ENCODE results near the gene ZWILCH. TPM values are rescaled to one million over a fixed set of nuclear protein-coding genes. Genes with fewer than 3 reads are reported as not detected.

The ZWILCH gene
- total RNA-seq, 4 donors from 2014 or later: 4.7 to 8.9 (median 5.1) TPM

DNA sequence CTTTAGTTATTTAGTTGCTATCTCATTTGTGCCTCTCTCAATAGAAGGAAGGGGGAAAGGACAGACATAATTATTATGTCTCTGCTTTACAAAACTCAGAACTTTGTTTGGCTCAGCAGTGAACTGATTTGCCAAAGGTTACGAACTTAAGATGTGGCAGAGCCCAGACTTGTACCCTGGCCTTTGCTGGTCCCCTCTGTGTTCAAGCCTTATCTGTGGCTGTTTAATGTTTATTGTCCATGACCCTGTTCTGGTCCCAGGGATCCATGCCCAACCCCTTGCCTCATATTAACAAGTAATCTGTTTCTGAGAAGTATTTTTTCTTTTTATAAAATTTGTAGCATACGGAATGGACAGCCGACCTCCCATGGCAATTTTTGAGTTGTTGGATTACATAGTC lies 18.2 kb upstream of the ZWILCH start:
- Histone ChIP-seq H3K9me3 (no peaks in the 10 kb centered on the region), H3K36me3 (peaks cover 64% of the 10 kb centered on the region), H3K4me3 (no peak overlapping the region), H3K4me1 (peaks cover 3% of the 10 kb centered on the region), H3K27ac (no peak overlapping the region), H3K27me3 (no peaks in the 10 kb centered on the region)
- TF ChIP-seq POLR2A (IDR thresholded peaks at IDR 0.05) (no peak), POLR2AphosphoS5 (IDR thresholded peaks at IDR 0.05) (no peak), EP300 (IDR thresholded peaks at IDR 0.05) (no peak)
- TF ChIP-seq, protein P1, sequence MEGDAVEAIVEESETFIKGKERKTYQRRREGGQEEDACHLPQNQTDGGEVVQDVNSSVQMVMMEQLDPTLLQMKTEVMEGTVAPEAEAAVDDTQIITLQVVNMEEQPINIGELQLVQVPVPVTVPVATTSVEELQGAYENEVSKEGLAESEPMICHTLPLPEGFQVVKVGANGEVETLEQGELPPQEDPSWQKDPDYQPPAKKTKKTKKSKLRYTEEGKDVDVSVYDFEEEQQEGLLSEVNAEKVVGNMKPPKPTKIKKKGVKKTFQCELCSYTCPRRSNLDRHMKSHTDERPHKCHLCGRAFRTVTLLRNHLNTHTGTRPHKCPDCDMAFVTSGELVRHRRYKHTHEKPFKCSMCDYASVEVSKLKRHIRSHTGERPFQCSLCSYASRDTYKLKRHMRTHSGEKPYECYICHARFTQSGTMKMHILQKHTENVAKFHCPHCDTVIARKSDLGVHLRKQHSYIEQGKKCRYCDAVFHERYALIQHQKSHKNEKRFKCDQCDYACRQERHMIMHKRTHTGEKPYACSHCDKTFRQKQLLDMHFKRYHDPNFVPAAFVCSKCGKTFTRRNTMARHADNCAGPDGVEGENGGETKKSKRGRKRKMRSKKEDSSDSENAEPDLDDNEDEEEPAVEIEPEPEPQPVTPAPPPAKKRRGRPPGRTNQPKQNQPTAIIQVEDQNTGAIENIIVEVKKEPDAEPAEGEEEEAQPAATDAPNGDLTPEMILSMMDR (IDR thresholded peaks at IDR 0.05): no peak
- no peak for DNase-seq (ENCODE audit: low spot score in 2 of 2)
- 93% methylated on average over 3 of the region's 3 CpGs for WGBS

DNA sequence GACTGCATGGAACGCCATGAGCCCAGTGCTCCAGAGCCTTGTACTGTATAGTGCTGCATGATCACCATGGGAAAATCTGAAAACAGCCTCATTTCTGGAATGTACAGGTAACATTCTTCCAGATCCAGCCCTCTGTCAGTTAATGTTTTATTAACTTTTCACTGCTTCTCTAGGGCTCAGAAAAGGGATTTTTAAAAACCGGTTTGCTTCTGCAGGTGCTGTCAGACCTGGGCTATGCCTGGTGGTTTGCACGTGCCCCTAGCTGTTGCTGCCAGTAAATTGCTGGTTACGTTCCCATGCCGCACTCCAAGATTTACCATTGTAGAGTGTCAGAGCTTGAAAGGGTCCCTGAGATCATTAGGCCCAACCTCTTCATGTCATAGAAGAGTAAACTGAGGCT lies 16.6 kb upstream of the ZWILCH start:
- WGBS: 96% methylated on average over 5 of the region's 5 CpGs

DNA sequence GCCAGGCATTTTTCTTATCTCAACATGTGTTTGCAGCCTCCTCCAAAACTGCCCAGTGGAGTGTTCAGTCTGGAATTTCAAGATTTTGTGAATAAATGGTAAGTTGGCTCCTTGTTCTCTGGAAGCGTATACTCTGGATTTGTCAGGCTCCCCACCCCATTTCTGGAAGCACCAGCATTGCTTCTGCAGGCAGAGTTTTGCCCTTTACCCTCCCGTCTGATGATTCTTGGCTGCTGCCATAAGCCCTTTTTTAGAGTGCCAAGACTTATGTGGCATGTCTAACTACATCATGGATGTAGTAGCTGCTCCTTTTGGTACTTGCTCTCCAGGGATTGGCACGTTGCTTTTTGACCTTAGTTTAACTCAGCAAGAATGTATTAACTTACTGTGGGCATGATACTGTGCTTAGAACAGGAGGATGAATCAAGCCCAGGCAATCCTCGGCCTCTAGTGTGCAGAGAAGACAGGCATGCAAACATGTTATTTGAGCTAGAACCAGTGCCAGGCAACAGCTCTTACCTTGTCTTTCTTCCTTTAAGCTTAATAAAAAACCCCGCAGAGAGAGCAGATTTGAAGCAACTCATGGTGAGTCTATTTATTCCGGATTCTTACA lies 15.8 kb upstream of the ZWILCH start:
- H3K36me3 ChIP-seq: peaks cover 74% of the 10 kb centered on the region
- H3K4me3 ChIP-seq: no peak overlapping the region
- H3K27me3 ChIP-seq: no peaks in the 10 kb centered on the region
- WGBS: 46% methylated on average over 6 of the region's 6 CpGs
- TF ChIP-seq EP300 (IDR thresholded peaks at IDR 0.05): no peak
- peaks cover 3% of the 10 kb centered on the region for H3K4me1 ChIP-seq
- no peaks in the 10 kb centered on the region for H3K9me3 ChIP-seq
- H3K27ac ChIP-seq: no peak overlapping the region
- no peak for DNase-seq (ENCODE audit: low spot score in 2 of 2)

More for the DNA sequence above, 16.6 kb upstream of the ZWILCH start:
- TF ChIP-seq POLR2A (IDR thresholded peaks at IDR 0.05): no peak
- TF ChIP-seq, protein P1 (IDR thresholded peaks at IDR 0.05): no peak
- TF ChIP-seq EP300 (IDR thresholded peaks at IDR 0.05): no peak
- TF ChIP-seq POLR2AphosphoS5 (IDR thresholded peaks at IDR 0.05): no peak
- Histone ChIP-seq H3K27me3 (no peaks in the 10 kb centered on the region), H3K4me1 (peaks cover 3% of the 10 kb centered on the region), H3K36me3 (peaks cover 69% of the 10 kb centered on the region), H3K9me3 (no peaks in the 10 kb centered on the region), H3K4me3 (no peak overlapping the region), H3K27ac (no peak overlapping the region)
- no peak for DNase-seq (ENCODE audit: low spot score in 2 of 2)

DNA sequence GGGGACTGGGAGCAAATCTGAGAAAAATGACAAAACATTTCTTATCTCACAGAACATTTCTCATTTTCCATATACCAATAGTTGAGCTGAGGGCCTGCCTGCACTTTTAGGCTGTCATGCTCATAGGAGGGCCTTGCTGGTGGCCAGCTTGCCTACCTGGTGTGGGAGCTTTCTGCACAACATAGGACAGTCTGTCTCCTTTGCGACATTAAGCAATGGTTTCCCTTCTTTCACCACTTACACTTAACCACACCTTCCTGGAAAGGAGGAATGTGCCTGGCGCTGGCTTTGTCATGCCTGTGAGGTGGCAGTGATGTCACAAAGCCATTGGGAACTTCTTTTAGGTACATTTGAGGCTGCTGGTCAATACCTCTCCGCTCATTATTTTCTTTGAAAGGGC lies 13.3 kb upstream of the ZWILCH start:
- WGBS: 92% methylated on average over 3 of the region's 3 CpGs
- H3K4me1 ChIP-seq: peaks cover 12% of the 10 kb centered on the region

DNA sequence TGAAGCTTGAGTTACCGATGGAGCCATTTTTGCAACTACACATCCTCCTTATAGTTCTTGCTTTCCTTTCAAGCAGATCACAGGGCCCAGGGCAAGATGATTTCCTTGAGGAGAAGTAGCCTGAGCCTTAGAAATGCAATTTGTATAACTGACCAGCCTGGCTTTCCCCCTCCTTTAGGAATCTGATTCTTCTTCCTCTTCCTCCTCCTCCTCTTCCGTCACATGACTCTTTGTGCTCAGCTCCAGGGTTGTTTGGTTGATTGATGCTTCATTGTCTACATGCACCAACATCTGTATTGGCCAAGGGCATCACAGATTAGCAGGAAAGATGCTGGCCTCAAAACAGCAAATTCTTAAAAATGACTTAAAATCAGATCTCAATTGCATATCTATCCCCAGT lies 10.9 kb upstream of the ZWILCH start:
- no peaks in the 10 kb centered on the region for H3K27me3 ChIP-seq
- no peak for TF ChIP-seq POLR2AphosphoS5 (IDR thresholded peaks at IDR 0.05)
- no peak for TF ChIP-seq EP300 (IDR thresholded peaks at IDR 0.05)
- TF ChIP-seq, protein P1 (IDR thresholded peaks at IDR 0.05): no peak
- no peak for TF ChIP-seq POLR2A (IDR thresholded peaks at IDR 0.05)
- WGBS: 78% methylated on average over 2 of the region's 2 CpGs
- no peak for DNase-seq (ENCODE audit: low spot score in 2 of 2)
- H3K27ac ChIP-seq: no peak overlapping the region
- H3K9me3 ChIP-seq: no peaks in the 10 kb centered on the region
- H3K4me1 ChIP-seq: peaks cover 24% of the 10 kb centered on the region
- H3K4me3 ChIP-seq: no peak overlapping the region
- peaks cover 62% of the 10 kb centered on the region for H3K36me3 ChIP-seq

More for the DNA sequence above, 13.3 kb upstream of the ZWILCH start:
- Histone ChIP-seq H3K9me3 (no peaks in the 10 kb centered on the region), H3K27ac (no peak overlapping the region), H3K36me3 (peaks cover 77% of the 10 kb centered on the region), H3K27me3 (no peaks in the 10 kb centered on the region), H3K4me3 (no peak overlapping the region)
- TF ChIP-seq POLR2A (IDR thresholded peaks at IDR 0.05): no peak
- TF ChIP-seq, protein P1 (IDR thresholded peaks at IDR 0.05): no peak
- TF ChIP-seq EP300 (IDR thresholded peaks at IDR 0.05): no peak
- no peak for TF ChIP-seq POLR2AphosphoS5 (IDR thresholded peaks at IDR 0.05)
- DNase-seq (ENCODE audit: low spot score in 2 of 2): no peak
